GM21367 (cell line): Measurements from ENCODE around the gene MMP23B.
A peak's percentile ranks its signal among the peaks of the same experiment; 100 is the strongest.
"Not testable (repeated sequence)": the region's sequence is repeated elsewhere in the genome, so short reads cannot be mapped to it uniquely, and the experiment has no call there.

ENCODE experiments used
- ATAC-seq: cut with Tn5 transposase; IDR thresholded peaks from one replicate; pipeline ENCODE4 v1.9.1; 2021; ENCODE audit not compliant: unreplicated experiment

MMP23B gene

GRCh38 chr1:1664318-1664717 is 32.3 kb downstream of the MMP23B start:
- not testable (repeated sequence) for ATAC-seq

GRCh38 chr1:1664941-1665814 is 33.2 kb downstream of the MMP23B start:
- ATAC-seq: no peak

- ATAC-seq: no peak
These were observed 33.9 kb downstream of the MMP23B start for GRCh38 chr1:1665815-1666251.

- no peak for ATAC-seq
These were observed 34.6 kb downstream of the MMP23B start for GRCh38 chr1:1666526-1666925.

- ATAC-seq: no peak
These were observed 37.8 kb downstream of the MMP23B start for GRCh38 chr1:1669468-1670440.

GRCh38 chr1:1670866-1671265 is 38.9 kb downstream of the MMP23B start:
- no peak for ATAC-seq

GRCh38 chr1:1671365-1672119 is 39.6 kb downstream of the MMP23B start:
- ATAC-seq: no peak

GRCh38 chr1:1672181-1672965 is 40.4 kb downstream of the MMP23B start:
- no peak for ATAC-seq

- ATAC-seq: not testable (repeated sequence)
These were observed 42.8 kb downstream of the MMP23B start for GRCh38 chr1:1674806-1675205.

GRCh38 chr1:1675218-1675617 is 43.2 kb downstream of the MMP23B start:
- not testable (repeated sequence) for ATAC-seq

GRCh38 chr1:1676087-1676486 is 44.1 kb downstream of the MMP23B start:
- not testable (repeated sequence) for ATAC-seq

- peak; percentile 61 for ATAC-seq
These were observed 46.0 kb downstream of the MMP23B start for GRCh38 chr1:1677718-1678580.

GRCh38 chr1:1678581-1679380 is 46.8 kb downstream of the MMP23B start:
- no peak for ATAC-seq

- no peak for ATAC-seq
These were observed 48.3 kb downstream of the MMP23B start for GRCh38 chr1:1680031-1680911.

- ATAC-seq: no peak
These were observed 48.9 kb downstream of the MMP23B start for GRCh38 chr1:1680912-1681273.

GRCh38 chr1:1683104-1683905 is 51.3 kb downstream of the MMP23B start:
- ATAC-seq: no peak
